DND-41 (cell line): Measurements from ENCODE around the gene CCDC150.

Experiments
- ATAC-seq: fragments of 200-7000 bp; cut with Tn5 transposase; 3 replicates; pipeline ENCODE4 v1.9.1; 2021; ENCODE audit warnings: low read depth; ENCODE audit not compliant: insufficient read depth
- DNase-seq: peaks from one replicate; pipeline ENCODE4 v3.0.0-alpha.2; 2020
- H2AFZ ChIP-seq: 2 replicates; pipeline ENCODE4 v1.6.0; 2012; ENCODE audit warnings: low read depth, low read length
- H3K27ac ChIP-seq: 2 replicates; pipeline ENCODE4 v1.5.1; 2012; ENCODE audit warnings: low read length, inconsistent platforms
- H3K27me3 ChIP-seq: fragments of 200-600 bp; sonication (generic); 2 replicates; pipeline ENCODE4 v1.6.0; 2012; ENCODE audit warnings: low read length, mild to moderate bottlenecking, inconsistent platforms; ENCODE audit not compliant: insufficient read depth, poor library complexity
- H3K36me3 ChIP-seq: 2 replicates; pipeline ENCODE4 v1.5.1; 2012; ENCODE audit warnings: low read length, inconsistent platforms; ENCODE audit not compliant: insufficient read depth
- H3K4me1 ChIP-seq: 2 replicates; pipeline ENCODE4 v1.5.1; 2012; ENCODE audit warnings: mild to moderate bottlenecking, low read length; ENCODE audit not compliant: insufficient read depth
- H3K4me2 ChIP-seq: 2 replicates; pipeline ENCODE4 v1.6.0; 2012; ENCODE audit warnings: mild to moderate bottlenecking, moderate library complexity, low read length, inconsistent platforms; ENCODE audit not compliant: insufficient read depth
- H3K4me3 ChIP-seq, 2 experiments: fragments of 200-600 bp in 1 of 2; shearing (Covaris generic) in 1 of 2; 2 replicates each; pipeline ENCODE4 v1.5.1; 2012 to 2016; ENCODE audit warnings: inconsistent platforms in 2 of 2, low read length in 2 of 2, mild to moderate bottlenecking in 2 of 2, low read depth in 1 of 2, moderate library complexity in 1 of 2
- H3K79me2 ChIP-seq: 2 replicates; pipeline ENCODE4 v1.6.0; 2012; ENCODE audit warnings: low read length, inconsistent platforms; ENCODE audit not compliant: insufficient read depth
- H3K9ac ChIP-seq: 2 replicates; pipeline ENCODE4 v1.6.0; 2012; ENCODE audit warnings: low read depth, mild to moderate bottlenecking, inconsistent platforms, low read length, moderate library complexity
- H3K9me3 ChIP-seq: 2 replicates; pipeline ENCODE4 v1.5.1; 2012; ENCODE audit warnings: low read length, moderate library complexity, mild to moderate bottlenecking, inconsistent platforms; ENCODE audit not compliant: insufficient read depth, severe bottlenecking
- H4K20me1 ChIP-seq: 2 replicates; pipeline ENCODE4 v1.6.0; 2012; ENCODE audit warnings: low read length; ENCODE audit not compliant: insufficient read depth
- EZH2 ChIP-seq: IDR thresholded peaks from 3 replicates; pipeline ENCODE4 v1.6.1; 2012; ENCODE audit warnings: borderline replicate concordance, low read depth, mild to moderate bottlenecking, moderate library complexity, low read length, inconsistent platforms; ENCODE audit not compliant: severe bottlenecking
- TF ChIP-seq, protein P1 (sequence below): IDR thresholded peaks from 2 replicates; pipeline ENCODE4 v1.5.1; 2012; ENCODE audit warnings: borderline replicate concordance, low read length, moderate library complexity, mild to moderate bottlenecking; ENCODE audit not compliant: poor library complexity, severe bottlenecking; ENCODE audit errors: extremely low read depth

CCDC150 gene

DNA sequence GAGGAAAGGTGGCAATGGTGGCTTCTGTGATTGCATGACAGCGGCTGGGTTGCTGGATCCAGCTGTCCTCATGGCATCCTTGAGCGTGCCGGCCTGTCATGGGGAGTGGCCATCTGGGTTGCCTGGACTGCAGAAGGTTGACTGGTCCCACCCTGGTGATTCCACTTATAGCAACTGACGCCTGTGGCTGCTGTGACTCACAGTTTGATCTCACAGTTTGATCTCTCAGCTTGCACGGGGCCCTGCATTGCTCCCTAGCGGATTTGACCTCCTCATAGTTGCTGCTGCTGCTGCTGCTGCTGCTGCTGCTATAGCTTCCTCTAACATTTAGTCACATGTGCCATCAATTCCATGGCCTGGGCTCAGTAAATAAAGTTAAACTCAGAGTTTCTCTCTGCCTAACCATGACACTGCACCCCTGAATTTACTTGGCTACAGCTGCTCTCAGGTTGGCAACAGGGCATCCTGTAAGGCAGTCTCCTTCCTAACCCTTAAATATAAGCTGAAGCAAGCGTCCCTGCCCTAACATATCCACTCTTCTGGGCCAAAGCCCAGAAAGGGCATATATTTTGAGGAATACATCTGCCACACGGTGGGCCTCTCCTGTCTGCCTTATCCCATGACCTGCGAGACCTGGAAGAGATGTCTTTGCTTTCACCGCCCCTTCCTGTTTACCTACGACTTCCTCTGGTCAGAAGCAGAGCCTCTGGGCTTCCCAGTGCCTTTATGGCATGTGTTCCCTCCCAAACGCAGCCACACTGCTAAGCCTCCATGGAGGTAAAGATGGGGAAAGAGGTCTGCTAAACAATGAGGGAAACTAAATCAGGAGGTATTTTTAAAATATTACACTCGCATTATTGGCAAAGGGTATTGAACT, 37.8 kb upstream of the CCDC150 start:
- no peaks in the 10 kb centered on the region for H3K9me3 ChIP-seq
- DNase-seq (no peak), ATAC-seq (no peak)
- no peaks in the 10 kb centered on the region for H4K20me1 ChIP-seq
- H3K4me3 ChIP-seq: no peak overlapping the region
- TF ChIP-seq EZH2: no peak
- TF ChIP-seq, protein P1, sequence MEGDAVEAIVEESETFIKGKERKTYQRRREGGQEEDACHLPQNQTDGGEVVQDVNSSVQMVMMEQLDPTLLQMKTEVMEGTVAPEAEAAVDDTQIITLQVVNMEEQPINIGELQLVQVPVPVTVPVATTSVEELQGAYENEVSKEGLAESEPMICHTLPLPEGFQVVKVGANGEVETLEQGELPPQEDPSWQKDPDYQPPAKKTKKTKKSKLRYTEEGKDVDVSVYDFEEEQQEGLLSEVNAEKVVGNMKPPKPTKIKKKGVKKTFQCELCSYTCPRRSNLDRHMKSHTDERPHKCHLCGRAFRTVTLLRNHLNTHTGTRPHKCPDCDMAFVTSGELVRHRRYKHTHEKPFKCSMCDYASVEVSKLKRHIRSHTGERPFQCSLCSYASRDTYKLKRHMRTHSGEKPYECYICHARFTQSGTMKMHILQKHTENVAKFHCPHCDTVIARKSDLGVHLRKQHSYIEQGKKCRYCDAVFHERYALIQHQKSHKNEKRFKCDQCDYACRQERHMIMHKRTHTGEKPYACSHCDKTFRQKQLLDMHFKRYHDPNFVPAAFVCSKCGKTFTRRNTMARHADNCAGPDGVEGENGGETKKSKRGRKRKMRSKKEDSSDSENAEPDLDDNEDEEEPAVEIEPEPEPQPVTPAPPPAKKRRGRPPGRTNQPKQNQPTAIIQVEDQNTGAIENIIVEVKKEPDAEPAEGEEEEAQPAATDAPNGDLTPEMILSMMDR: no peak
- no peaks in the 10 kb centered on the region for H3K79me2 ChIP-seq
- no peaks in the 10 kb centered on the region for H3K36me3 ChIP-seq
- no peaks in the 10 kb centered on the region for H3K27me3 ChIP-seq
- H3K4me1 ChIP-seq: no peaks in the 10 kb centered on the region
- no peak overlapping the region for H3K27ac ChIP-seq
- H2AFZ ChIP-seq: no peak overlapping the region; the same call in 1 of the 2 replicates
- no peak overlapping the region for H3K9ac ChIP-seq
- H3K4me2 ChIP-seq: no peak overlapping the region

DNA sequence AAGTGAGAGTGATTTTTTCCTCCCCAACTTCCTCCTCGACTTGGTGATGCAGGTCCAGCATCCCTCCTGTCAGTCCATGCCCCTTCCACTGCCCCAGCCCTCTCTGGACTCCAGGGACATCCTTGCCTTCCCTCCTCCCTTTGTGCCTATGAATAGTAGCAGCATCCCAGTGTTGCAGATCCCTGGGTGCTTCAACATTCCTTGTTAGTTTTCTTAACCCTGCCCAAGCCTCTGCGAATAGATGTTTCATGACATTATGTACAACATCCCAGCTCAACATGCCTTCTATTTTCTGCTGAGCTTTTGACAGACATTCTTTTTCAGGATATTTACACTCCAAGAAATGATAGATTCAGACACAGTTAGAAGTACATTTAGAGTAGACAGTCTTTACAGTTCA, 35.3 kb upstream of the CCDC150 start:
- no peaks in the 10 kb centered on the region for H3K79me2 ChIP-seq
- H3K9me3 ChIP-seq: no peaks in the 10 kb centered on the region
- no peaks in the 10 kb centered on the region for H3K27me3 ChIP-seq
- H3K9ac ChIP-seq: no peak overlapping the region
- no peak overlapping the region for H2AFZ ChIP-seq
- H3K36me3 ChIP-seq: no peaks in the 10 kb centered on the region
- ATAC-seq (no peak), DNase-seq (no peak)
- TF ChIP-seq EZH2: no peak
- TF ChIP-seq, protein P1: no peak
- H3K27ac ChIP-seq: no peak overlapping the region
- no peak overlapping the region for H3K4me2 ChIP-seq
- H3K4me1 ChIP-seq: no peaks in the 10 kb centered on the region
- no peak overlapping the region for H3K4me3 ChIP-seq
- no peaks in the 10 kb centered on the region for H4K20me1 ChIP-seq

- no peak overlapping the region for H3K27ac ChIP-seq
- no peak overlapping the region for H3K4me2 ChIP-seq
- no peak overlapping the region for H3K9ac ChIP-seq
- H3K4me3 ChIP-seq: no peak overlapping the region
- no peaks in the 10 kb centered on the region for H3K9me3 ChIP-seq
- no peaks in the 10 kb centered on the region for H3K4me1 ChIP-seq
- no peaks in the 10 kb centered on the region for H3K79me2 ChIP-seq
- H3K27me3 ChIP-seq: no peaks in the 10 kb centered on the region
- no peaks in the 10 kb centered on the region for H3K36me3 ChIP-seq
- no peaks in the 10 kb centered on the region for H4K20me1 ChIP-seq
- no peak for DNase-seq
- ATAC-seq: no peak
- no peak overlapping the region for H2AFZ ChIP-seq
- TF ChIP-seq, protein P1: no peak
- no peak for TF ChIP-seq EZH2
These were observed 33.0 kb upstream of the CCDC150 start for GRCh38 chr2:196606516-196606915.
